ENCODE measurements around the gene ZCCHC17. TPM values are rescaled to one million over a fixed set of nuclear protein-coding genes. Genes with fewer than 3 reads are reported as not detected.

The ZCCHC17 gene
- total RNA-seq, 1 donor from 2014 or later, result 51.3 TPM

DNA sequence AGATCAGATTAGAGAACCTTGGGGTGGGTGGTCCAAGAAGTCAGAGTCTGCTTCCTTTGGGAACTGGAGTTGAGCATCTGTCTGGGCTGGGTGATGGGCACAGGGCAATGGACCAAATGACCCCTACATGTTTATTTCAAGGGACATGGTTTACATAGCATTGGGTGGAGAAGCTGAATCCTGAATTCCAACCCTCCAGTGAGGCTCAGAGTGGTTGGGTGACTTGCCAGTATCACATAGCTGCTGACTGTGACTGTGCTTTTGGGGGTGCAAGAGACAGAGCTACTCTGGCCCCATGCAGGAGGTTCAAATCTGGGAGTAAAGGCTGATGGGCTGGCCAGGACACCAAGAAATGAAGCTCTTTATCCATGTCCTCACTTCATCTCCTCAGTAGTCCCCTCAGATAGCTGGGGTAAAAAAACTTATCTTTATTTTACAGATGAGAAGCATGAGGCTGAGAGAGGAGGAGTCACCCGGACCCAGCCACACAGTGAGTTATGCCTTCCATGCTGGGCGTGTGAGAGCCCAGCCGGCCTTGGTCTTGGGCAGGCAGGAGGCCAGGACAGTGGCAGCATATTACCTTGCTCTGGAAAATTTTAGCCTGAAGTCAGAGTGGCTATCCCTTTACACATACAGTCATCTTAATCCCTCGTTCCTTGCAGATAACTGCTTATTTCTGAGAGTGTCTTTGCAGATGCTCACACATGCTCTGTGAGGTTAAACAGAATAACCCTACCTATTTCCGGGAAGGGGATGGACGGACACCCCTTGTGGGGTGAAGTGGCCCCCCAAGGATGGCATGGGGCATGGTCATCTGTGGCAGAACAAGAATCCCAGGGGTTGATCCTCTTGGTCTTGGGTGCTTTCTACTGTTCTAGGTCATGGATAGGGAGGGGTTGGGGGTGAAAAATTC lies 113.4 kb downstream of the ZCCHC17 start:
- Histone ChIP-seq H3K27me3 (ENCODE audit: insufficient read depth, low read length) (peaks cover 14% of the 10 kb centered on the region), H3K36me3 (ENCODE audit: insufficient read depth, low read length) (no peaks in the 10 kb centered on the region), H2AFZ (ENCODE audit: low read depth, low read length) (no peak overlapping the region), H3K4me2 (ENCODE audit: low read length) (peak overlapping the region; percentile 25), H3K79me2 (ENCODE audit: insufficient read depth, low read length) (peaks cover 6% of the 10 kb centered on the region), H3K4me1 (ENCODE audit: insufficient read depth, low read length) (peaks cover 14% of the 10 kb centered on the region), H3K27ac (ENCODE audit: low read depth, low read length) (no peak overlapping the region), H4K20me1 (ENCODE audit: insufficient read depth, low read length) (peaks cover 3% of the 10 kb centered on the region), H3K9ac (ENCODE audit: low read length) (no peak overlapping the region), H3K4me3 (ENCODE audit: insufficient read depth, low read depth, low read length) (no peak overlapping the region), H3K9me3 (ENCODE audit: insufficient read depth, low read depth, low read length) (no peaks in the 10 kb centered on the region)
- peaks cover 6% of the 10 kb centered on the region for H3K4me1 Mint-ChIP-seq (ENCODE audit: low read depth, unreplicated experiment)
- H3K27ac Mint-ChIP-seq (ENCODE audit: unreplicated experiment), result no peak overlapping the region
- DNase-seq (ENCODE audit: low read depth), result no peak
- no peak for FAIRE-seq
- no peaks in the 10 kb centered on the region for H3K9me3 Mint-ChIP-seq (ENCODE audit: unreplicated experiment)
- TF ChIP-seq, protein P1, sequence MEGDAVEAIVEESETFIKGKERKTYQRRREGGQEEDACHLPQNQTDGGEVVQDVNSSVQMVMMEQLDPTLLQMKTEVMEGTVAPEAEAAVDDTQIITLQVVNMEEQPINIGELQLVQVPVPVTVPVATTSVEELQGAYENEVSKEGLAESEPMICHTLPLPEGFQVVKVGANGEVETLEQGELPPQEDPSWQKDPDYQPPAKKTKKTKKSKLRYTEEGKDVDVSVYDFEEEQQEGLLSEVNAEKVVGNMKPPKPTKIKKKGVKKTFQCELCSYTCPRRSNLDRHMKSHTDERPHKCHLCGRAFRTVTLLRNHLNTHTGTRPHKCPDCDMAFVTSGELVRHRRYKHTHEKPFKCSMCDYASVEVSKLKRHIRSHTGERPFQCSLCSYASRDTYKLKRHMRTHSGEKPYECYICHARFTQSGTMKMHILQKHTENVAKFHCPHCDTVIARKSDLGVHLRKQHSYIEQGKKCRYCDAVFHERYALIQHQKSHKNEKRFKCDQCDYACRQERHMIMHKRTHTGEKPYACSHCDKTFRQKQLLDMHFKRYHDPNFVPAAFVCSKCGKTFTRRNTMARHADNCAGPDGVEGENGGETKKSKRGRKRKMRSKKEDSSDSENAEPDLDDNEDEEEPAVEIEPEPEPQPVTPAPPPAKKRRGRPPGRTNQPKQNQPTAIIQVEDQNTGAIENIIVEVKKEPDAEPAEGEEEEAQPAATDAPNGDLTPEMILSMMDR (IDR thresholded peaks at IDR 0.05; ENCODE audit: insufficient read depth, low read depth, low read length), result no peak
- TF ChIP-seq EZH2 (IDR thresholded peaks at IDR 0.05; ENCODE audit: insufficient read depth, low read length), result no peak
- peaks cover 40% of the 10 kb centered on the region for H3K27me3 Mint-ChIP-seq (ENCODE audit: low read depth, unreplicated experiment)
- no peaks in the 10 kb centered on the region for H3K36me3 Mint-ChIP-seq (ENCODE audit: low read depth, unreplicated experiment)
- no peak overlapping the region for H3K4me3 Mint-ChIP-seq (ENCODE audit: unreplicated experiment)

DNA sequence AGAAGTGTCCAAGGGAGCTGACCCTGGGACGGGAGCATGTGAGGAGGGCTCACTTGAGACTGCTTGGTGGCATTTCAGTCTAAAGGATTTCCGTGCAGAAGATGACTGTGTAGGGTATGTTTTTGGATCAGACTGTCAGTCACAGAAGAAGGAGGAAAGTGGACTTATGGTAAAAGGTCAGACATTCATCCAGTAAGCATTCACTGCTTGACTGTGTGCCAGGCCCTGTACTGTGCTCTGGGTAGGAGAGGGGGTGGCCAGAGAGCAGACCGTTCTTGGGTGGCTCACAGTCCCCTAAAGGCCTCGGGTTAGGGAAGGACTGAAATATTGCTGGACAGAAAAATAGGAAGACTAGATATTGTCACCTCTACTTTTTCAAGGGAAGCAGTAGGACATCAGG lies 114.0 kb downstream of the ZCCHC17 start:
- no peak overlapping the region for H3K9ac ChIP-seq (ENCODE audit: low read length)
- H3K9me3 Mint-ChIP-seq (ENCODE audit: unreplicated experiment), result no peaks in the 10 kb centered on the region
- H3K27me3 ChIP-seq (ENCODE audit: insufficient read depth, low read length), result peaks cover 14% of the 10 kb centered on the region
- peaks cover 8% of the 10 kb centered on the region for H3K4me1 Mint-ChIP-seq (ENCODE audit: low read depth, unreplicated experiment)
- H3K27me3 Mint-ChIP-seq (ENCODE audit: low read depth, unreplicated experiment), result peaks cover 40% of the 10 kb centered on the region
- TF ChIP-seq, protein P1 (IDR thresholded peaks at IDR 0.05; ENCODE audit: insufficient read depth, low read depth, low read length), result no peak
- TF ChIP-seq EZH2 (IDR thresholded peaks at IDR 0.05; ENCODE audit: insufficient read depth, low read length), result no peak
- H3K36me3 ChIP-seq (ENCODE audit: insufficient read depth, low read length), result no peaks in the 10 kb centered on the region
- no peaks in the 10 kb centered on the region for H3K9me3 ChIP-seq (ENCODE audit: insufficient read depth, low read depth, low read length)
- peaks cover 10% of the 10 kb centered on the region for H4K20me1 ChIP-seq (ENCODE audit: insufficient read depth, low read length)
- no peak overlapping the region for H3K4me3 ChIP-seq (ENCODE audit: insufficient read depth, low read depth, low read length)
- peak overlapping the region; percentile 25 for H3K4me2 ChIP-seq (ENCODE audit: low read length)
- FAIRE-seq, result no peak
- DNase-seq (ENCODE audit: low read depth), result no peak
- no peak overlapping the region for H3K27ac ChIP-seq (ENCODE audit: low read depth, low read length)
- H3K27ac Mint-ChIP-seq (ENCODE audit: unreplicated experiment), result no peak overlapping the region
- H2AFZ ChIP-seq (ENCODE audit: low read depth, low read length), result no peak overlapping the region
- peaks cover 14% of the 10 kb centered on the region for H3K4me1 ChIP-seq (ENCODE audit: insufficient read depth, low read length)
- peaks cover 6% of the 10 kb centered on the region for H3K79me2 ChIP-seq (ENCODE audit: insufficient read depth, low read length)
- peaks cover 5% of the 10 kb centered on the region for H3K36me3 Mint-ChIP-seq (ENCODE audit: low read depth, unreplicated experiment)
- H3K4me3 Mint-ChIP-seq (ENCODE audit: unreplicated experiment), result peak overlapping the region; percentile 46

DNA sequence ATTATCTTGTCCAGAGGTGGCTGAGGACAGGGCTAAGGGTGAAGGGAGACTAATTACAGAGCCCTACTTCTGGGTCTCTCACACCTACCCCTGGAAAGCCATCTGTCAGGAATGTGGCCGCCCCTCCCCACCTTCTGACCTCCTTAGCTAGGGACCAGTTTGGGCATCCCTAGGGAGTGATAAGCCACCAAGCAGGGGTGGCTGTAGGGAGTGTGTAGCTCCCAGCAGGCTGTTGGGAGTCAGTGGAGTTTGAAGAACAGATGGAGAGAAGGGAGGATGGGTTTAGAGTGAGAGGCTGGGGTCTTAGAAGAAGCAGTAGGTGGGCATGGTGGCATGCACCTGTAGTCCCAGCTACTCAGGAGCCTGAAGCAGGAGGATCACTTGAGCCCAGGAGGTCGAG lies 115.4 kb downstream of the ZCCHC17 start:
- peak overlapping the region; percentile 96 for H3K4me2 ChIP-seq (ENCODE audit: low read length)
- no peaks in the 10 kb centered on the region for H3K9me3 Mint-ChIP-seq (ENCODE audit: unreplicated experiment)
- H3K36me3 ChIP-seq (ENCODE audit: insufficient read depth, low read length), result no peaks in the 10 kb centered on the region
- H3K9me3 ChIP-seq (ENCODE audit: insufficient read depth, low read depth, low read length), result no peaks in the 10 kb centered on the region
- H3K27ac ChIP-seq (ENCODE audit: low read depth, low read length), result no peak overlapping the region
- peaks cover 10% of the 10 kb centered on the region for H4K20me1 ChIP-seq (ENCODE audit: insufficient read depth, low read length)
- peaks cover 14% of the 10 kb centered on the region for H3K4me1 ChIP-seq (ENCODE audit: insufficient read depth, low read length)
- H3K4me3 Mint-ChIP-seq (ENCODE audit: unreplicated experiment), result peak overlapping the region; percentile 83
- H3K27me3 ChIP-seq (ENCODE audit: insufficient read depth, low read length), result peaks cover 14% of the 10 kb centered on the region
- no peak for DNase-seq (ENCODE audit: low read depth)
- peaks cover 6% of the 10 kb centered on the region for H3K79me2 ChIP-seq (ENCODE audit: insufficient read depth, low read length)
- no peak overlapping the region for H3K27ac Mint-ChIP-seq (ENCODE audit: unreplicated experiment)
- peaks cover 5% of the 10 kb centered on the region for H3K36me3 Mint-ChIP-seq (ENCODE audit: low read depth, unreplicated experiment)
- no peak overlapping the region for H3K4me3 ChIP-seq (ENCODE audit: insufficient read depth, low read depth, low read length)
- TF ChIP-seq, protein P1 (IDR thresholded peaks at IDR 0.05; ENCODE audit: insufficient read depth, low read depth, low read length), result no peak
- TF ChIP-seq EZH2 (IDR thresholded peaks at IDR 0.05; ENCODE audit: insufficient read depth, low read length), result no peak
- no peak for FAIRE-seq
- H2AFZ ChIP-seq (ENCODE audit: low read depth, low read length), result no peak overlapping the region
- no peak overlapping the region for H3K9ac ChIP-seq (ENCODE audit: low read length)
- peaks cover 40% of the 10 kb centered on the region for H3K27me3 Mint-ChIP-seq (ENCODE audit: low read depth, unreplicated experiment)
- H3K4me1 Mint-ChIP-seq (ENCODE audit: low read depth, unreplicated experiment), result peaks cover 10% of the 10 kb centered on the region
